IMR-90 (cell line): ENCODE data around the gene DNM3.

Experiments
- BHLHE40 ChIP-seq: fragments of 150-350 bp; IDR thresholded peaks from 2 replicates; pipeline ENCODE4 v1.6.1; 2016; ENCODE audit warnings: mild to moderate bottlenecking, low read depth, low read length
- FOS ChIP-seq: fragments of 150-350 bp; IDR thresholded peaks from 2 replicates; pipeline ENCODE4 v1.6.1; 2016; ENCODE audit warnings: low read depth, low read length
- MAZ ChIP-seq: IDR thresholded peaks from 2 replicates; pipeline ENCODE4 v1.6.1; 2012; ENCODE audit warnings: low read depth, mild to moderate bottlenecking, low read length, improper control_type of control experiment, moderate library complexity, borderline replicate concordance
- POLR2A ChIP-seq: IDR thresholded peaks from 2 replicates; pipeline ENCODE4 v1.6.1; 2012; ENCODE audit warnings: mild to moderate bottlenecking, low read depth, low read length
- TF ChIP-seq, protein P1 (sequence below): fragments of 150-350 bp; IDR thresholded peaks from 2 replicates; pipeline ENCODE4 v1.6.1; 2017; ENCODE audit warnings: mild to moderate bottlenecking, antibody characterized with exemption, low read length, low read depth
- TF ChIP-seq, protein P2 (sequence below): conservative IDR thresholded peaks from 2 replicates; pipeline ENCODE4 v1.5.1; 2012; ENCODE audit warnings: mild to moderate bottlenecking, low read depth, low read length, improper control_type of control experiment

DNA sequence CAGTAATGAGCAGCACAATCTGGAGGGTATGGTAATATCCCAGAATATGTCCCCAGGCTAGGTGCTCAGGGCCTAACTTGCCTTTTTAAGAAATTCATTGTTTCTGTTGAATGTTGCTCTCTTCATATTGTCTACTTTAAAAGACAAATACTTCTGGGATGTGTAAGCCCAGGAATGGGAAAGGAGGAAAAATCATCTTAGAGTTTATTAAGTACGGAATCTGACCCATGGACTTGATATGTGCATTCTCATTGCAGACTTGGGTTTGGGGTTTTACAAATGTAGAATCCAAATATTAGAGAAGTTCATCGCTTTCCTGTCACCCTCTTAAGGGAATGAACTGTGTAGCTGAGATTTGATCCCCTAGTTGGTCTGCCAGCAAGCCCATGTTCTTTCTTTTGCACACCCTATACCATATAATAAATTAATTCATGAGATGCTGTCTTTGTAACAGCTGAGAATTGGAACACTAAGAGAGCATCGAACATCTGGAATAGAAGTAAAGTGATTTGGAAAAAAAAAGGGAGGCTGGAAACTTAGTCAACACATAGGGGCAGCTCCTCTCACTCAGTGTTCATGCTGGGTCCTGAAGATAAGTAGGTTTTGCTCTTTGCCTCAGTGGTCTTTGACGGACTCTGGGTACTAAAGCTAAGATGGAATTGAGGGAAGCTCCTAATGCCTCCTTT lies 343.4 kb downstream of the DNM3 start:
- TF ChIP-seq POLR2A (no peak), BHLHE40 (no peak), MAZ (no peak), FOS (no peak)
- TF ChIP-seq, protein P1, sequence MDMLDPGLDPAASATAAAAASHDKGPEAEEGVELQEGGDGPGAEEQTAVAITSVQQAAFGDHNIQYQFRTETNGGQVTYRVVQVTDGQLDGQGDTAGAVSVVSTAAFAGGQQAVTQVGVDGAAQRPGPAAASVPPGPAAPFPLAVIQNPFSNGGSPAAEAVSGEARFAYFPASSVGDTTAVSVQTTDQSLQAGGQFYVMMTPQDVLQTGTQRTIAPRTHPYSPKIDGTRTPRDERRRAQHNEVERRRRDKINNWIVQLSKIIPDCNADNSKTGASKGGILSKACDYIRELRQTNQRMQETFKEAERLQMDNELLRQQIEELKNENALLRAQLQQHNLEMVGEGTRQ = no peak
- TF ChIP-seq, protein P2, sequence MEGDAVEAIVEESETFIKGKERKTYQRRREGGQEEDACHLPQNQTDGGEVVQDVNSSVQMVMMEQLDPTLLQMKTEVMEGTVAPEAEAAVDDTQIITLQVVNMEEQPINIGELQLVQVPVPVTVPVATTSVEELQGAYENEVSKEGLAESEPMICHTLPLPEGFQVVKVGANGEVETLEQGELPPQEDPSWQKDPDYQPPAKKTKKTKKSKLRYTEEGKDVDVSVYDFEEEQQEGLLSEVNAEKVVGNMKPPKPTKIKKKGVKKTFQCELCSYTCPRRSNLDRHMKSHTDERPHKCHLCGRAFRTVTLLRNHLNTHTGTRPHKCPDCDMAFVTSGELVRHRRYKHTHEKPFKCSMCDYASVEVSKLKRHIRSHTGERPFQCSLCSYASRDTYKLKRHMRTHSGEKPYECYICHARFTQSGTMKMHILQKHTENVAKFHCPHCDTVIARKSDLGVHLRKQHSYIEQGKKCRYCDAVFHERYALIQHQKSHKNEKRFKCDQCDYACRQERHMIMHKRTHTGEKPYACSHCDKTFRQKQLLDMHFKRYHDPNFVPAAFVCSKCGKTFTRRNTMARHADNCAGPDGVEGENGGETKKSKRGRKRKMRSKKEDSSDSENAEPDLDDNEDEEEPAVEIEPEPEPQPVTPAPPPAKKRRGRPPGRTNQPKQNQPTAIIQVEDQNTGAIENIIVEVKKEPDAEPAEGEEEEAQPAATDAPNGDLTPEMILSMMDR = no peak
